ENCODE data around the gene IFTAP.

Gene IFTAP

GRCh38 chr11:36620246-36620645 lies 25.9 kb downstream of the IFTAP start:
- TF ChIP-seq, protein P1, sequence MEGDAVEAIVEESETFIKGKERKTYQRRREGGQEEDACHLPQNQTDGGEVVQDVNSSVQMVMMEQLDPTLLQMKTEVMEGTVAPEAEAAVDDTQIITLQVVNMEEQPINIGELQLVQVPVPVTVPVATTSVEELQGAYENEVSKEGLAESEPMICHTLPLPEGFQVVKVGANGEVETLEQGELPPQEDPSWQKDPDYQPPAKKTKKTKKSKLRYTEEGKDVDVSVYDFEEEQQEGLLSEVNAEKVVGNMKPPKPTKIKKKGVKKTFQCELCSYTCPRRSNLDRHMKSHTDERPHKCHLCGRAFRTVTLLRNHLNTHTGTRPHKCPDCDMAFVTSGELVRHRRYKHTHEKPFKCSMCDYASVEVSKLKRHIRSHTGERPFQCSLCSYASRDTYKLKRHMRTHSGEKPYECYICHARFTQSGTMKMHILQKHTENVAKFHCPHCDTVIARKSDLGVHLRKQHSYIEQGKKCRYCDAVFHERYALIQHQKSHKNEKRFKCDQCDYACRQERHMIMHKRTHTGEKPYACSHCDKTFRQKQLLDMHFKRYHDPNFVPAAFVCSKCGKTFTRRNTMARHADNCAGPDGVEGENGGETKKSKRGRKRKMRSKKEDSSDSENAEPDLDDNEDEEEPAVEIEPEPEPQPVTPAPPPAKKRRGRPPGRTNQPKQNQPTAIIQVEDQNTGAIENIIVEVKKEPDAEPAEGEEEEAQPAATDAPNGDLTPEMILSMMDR (IDR thresholded peaks at IDR 0.05), result no peak

GRCh38 chr11:36622431-36623136 lies 28.3 kb downstream of the IFTAP start:
- Histone ChIP-seq H3K4me1 (ENCODE audit: control insufficient read depth in 1 of 2, insufficient read depth in 1 of 2, low read depth in 1 of 2, low read length in 1 of 2) (no peaks in the 10 kb centered on the region), H3K27me3 (no peaks in the 10 kb centered on the region), H3K9me3 (no peaks in the 10 kb centered on the region), H3K36me3 (no peaks in the 10 kb centered on the region), H3K27ac (no peak overlapping the region), H3K4me3 (ENCODE audit: low read depth in 1 of 2, low read length in 1 of 2) (no peak overlapping the region)
- TF ChIP-seq, protein P1 (IDR thresholded peaks at IDR 0.05), result no peak

More at GRCh38 chr11:36620246-36620645, 25.9 kb downstream of the IFTAP start:
- Histone ChIP-seq H3K27me3 (no peaks in the 10 kb centered on the region), H3K27ac (no peak overlapping the region), H3K4me1 (ENCODE audit: control insufficient read depth in 1 of 2, insufficient read depth in 1 of 2, low read depth in 1 of 2, low read length in 1 of 2) (no peaks in the 10 kb centered on the region), H3K4me3 (ENCODE audit: low read depth in 1 of 2, low read length in 1 of 2) (no peak overlapping the region), H3K36me3 (no peaks in the 10 kb centered on the region), H3K9me3 (no peaks in the 10 kb centered on the region)

DNA sequence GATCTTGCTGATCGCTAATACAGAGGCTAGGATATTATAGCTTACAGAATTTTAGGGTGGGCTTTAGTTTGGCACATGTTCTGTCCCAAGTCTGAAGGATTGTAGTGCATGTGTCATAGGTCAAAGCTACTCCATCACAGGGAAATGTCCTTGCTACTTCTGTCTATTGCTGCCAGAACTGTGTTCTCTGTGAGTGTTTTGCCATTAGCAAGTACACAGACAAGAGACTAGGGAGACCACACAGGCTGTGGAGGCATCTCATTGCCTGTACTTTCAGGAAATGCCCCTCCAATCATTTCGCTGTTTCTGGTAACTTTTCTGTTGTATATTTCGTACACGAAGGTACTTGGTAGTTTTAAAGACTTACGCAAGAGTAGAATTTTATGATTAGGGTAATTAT lies 29.2 kb downstream of the IFTAP start:
- no peaks in the 10 kb centered on the region for H3K4me1 ChIP-seq (ENCODE audit: control insufficient read depth in 1 of 2, insufficient read depth in 1 of 2, low read depth in 1 of 2, low read length in 1 of 2)
- TF ChIP-seq, protein P1 (IDR thresholded peaks at IDR 0.05), result no peak
- H3K27ac ChIP-seq, result no peak overlapping the region
- no peaks in the 10 kb centered on the region for H3K36me3 ChIP-seq
- H3K9me3 ChIP-seq, result no peaks in the 10 kb centered on the region
- no peaks in the 10 kb centered on the region for H3K27me3 ChIP-seq
- H3K4me3 ChIP-seq (ENCODE audit: low read depth in 1 of 2, low read length in 1 of 2), result no peak overlapping the region

- Histone ChIP-seq H3K4me3 (ENCODE audit: low read depth in 1 of 2, low read length in 1 of 2) (no peak overlapping the region), H3K27me3 (no peaks in the 10 kb centered on the region), H3K9me3 (no peaks in the 10 kb centered on the region), H3K36me3 (no peaks in the 10 kb centered on the region), H3K4me1 (ENCODE audit: control insufficient read depth in 1 of 2, insufficient read depth in 1 of 2, low read depth in 1 of 2, low read length in 1 of 2) (no peaks in the 10 kb centered on the region), H3K27ac (no peak overlapping the region)
- TF ChIP-seq, protein P1 (IDR thresholded peaks at IDR 0.05), result no peak
Measured at GRCh38 chr11:36627006-36627405, 32.7 kb downstream of the IFTAP start.

GRCh38 chr11:36627471-36627870 lies 33.2 kb downstream of the IFTAP start:
- Histone ChIP-seq H3K4me1 (ENCODE audit: control insufficient read depth in 1 of 2, insufficient read depth in 1 of 2, low read depth in 1 of 2, low read length in 1 of 2) (no peaks in the 10 kb centered on the region), H3K27ac (no peak overlapping the region), H3K4me3 (ENCODE audit: low read depth in 1 of 2, low read length in 1 of 2) (no peak overlapping the region), H3K36me3 (no peaks in the 10 kb centered on the region), H3K9me3 (no peaks in the 10 kb centered on the region), H3K27me3 (no peaks in the 10 kb centered on the region)
- TF ChIP-seq, protein P1 (IDR thresholded peaks at IDR 0.05), result no peak
